Anterior cingulate cortex (tissue), 58 donors: ENCODE results near the gene TAF15.

ENCODE experiments used
- DNase-seq, 58 donors: peaks; one replicate each; lab custom pipeline; 2025; lab: John Stamatoyannopoulos, UW

The TAF15 gene

DNA sequence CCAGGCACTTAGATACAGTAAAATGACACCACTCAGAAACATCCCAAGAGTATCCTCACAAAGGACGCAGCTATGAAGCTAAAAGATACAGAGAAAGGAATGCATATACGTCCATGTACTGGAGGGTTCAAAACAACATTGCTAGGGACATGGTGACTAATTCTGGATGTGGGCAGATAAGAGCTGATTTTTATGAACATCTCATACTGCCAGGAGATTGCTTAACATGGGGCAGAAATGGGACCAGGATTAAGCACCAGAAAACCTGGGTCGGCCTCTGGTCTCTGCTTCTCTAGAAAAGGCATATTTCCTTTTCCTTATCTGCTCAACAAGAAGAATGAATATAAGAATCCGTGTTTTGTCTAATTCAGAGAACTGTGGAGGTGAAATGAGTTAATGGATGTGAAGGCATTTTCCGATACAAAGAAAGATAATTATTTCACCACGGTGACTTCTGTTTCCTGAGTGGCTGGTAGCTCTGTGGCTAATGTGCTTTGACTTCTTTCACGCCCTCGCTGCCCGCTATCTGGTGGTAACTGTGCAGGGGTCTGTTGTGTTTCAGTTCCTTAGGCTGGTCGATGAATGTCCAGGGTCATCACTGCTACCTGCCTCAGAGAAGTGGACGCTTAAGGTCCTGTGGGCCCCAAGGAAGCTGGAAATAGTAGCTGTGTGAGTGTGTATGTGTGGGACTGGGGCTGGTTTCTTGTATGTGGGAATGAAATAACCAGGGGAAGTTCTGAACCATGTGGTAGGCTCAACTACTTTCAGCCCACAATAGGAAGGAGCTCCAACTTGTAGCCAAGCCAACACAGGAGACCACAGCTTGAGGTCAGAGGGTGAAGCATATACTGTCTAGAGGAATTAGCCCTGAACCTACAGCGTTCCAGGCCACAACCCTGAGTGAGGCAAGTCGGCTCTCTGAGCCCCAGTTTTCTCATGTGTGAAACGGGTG lies 86.6 kb downstream of the TAF15 start:
- no peak for DNase-seq
